Peyer's patch (tissue), 4 donors: ENCODE measurements around the gene FRMD8.

Source experiments
- CTCF ChIP-seq, 6 experiments: fragments of 450-650 bp in 4 of 6; fragments of 200-600 bp in 2 of 6; sonication (generic) in 1 of 6; IDR thresholded peaks; one replicate each; pipeline ENCODE4 v1.5.1; 2017 to 2019; ENCODE audit warnings: antibody characterized with exemption in 6 of 6, mild to moderate bottlenecking in 3 of 6, moderate library complexity in 1 of 6
- POLR2A ChIP-seq, 2 donors: fragments of 450-650 bp; IDR thresholded peaks; one replicate each; pipeline ENCODE4 v1.5.1; 2017; ENCODE audit warnings: antibody characterized with exemption in 2 of 2, mild to moderate bottlenecking in 2 of 2, moderate library complexity in 2 of 2

GRCh38 chr11:65379698-65380459 is 6.6 kb upstream of the FRMD8 start:
- no peak for TF ChIP-seq POLR2A (IDR thresholded peaks at IDR 0.05)
- no peak for TF ChIP-seq CTCF (IDR thresholded peaks at IDR 0.05)
